ENCODE results near the gene FANCI.

DNA sequence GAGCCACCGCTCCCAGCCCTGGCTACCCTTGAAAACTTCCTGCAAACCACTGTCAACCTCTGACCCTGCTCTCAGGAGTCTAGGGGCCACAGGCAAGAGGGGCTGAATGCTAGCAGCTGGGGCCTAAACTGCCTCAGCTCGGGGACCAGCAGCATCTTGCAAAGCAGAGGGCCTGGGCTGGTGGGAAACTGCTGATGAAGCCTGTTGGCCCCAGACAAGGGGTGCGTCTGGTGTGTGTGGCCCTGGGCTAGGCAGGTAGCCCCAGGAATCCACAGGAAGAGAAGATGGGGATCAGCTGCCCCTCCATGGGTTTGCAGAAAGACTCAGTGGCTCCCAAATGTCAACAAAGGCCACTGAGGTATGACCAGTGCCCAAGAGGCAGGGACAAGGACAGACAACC is 99.1 kb downstream of the FANCI start:
- TF ChIP-seq, protein P1, sequence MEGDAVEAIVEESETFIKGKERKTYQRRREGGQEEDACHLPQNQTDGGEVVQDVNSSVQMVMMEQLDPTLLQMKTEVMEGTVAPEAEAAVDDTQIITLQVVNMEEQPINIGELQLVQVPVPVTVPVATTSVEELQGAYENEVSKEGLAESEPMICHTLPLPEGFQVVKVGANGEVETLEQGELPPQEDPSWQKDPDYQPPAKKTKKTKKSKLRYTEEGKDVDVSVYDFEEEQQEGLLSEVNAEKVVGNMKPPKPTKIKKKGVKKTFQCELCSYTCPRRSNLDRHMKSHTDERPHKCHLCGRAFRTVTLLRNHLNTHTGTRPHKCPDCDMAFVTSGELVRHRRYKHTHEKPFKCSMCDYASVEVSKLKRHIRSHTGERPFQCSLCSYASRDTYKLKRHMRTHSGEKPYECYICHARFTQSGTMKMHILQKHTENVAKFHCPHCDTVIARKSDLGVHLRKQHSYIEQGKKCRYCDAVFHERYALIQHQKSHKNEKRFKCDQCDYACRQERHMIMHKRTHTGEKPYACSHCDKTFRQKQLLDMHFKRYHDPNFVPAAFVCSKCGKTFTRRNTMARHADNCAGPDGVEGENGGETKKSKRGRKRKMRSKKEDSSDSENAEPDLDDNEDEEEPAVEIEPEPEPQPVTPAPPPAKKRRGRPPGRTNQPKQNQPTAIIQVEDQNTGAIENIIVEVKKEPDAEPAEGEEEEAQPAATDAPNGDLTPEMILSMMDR (IDR thresholded peaks at IDR 0.05; ENCODE audit: low read depth, low read length): no peak
- no peak for TF ChIP-seq EZH2phosphoT487 (IDR thresholded peaks at IDR 0.05; ENCODE audit: low read depth)

Measured in OCI-LY3 (cell line).